CD14-positive monocyte (primary cell): Measurements from ENCODE around the gene MAK. TPM values are rescaled to one million over a fixed set of nuclear protein-coding genes. Genes with fewer than 3 reads are reported as not detected.

Source experiments
- DNase-seq, 3 donors: peaks; one replicate each; pipeline ENCODE4 v3.0.0-alpha.2; 2011 to 2022
- H2AFZ ChIP-seq: 2 replicates; pipeline ENCODE4 v1.6.0; 2012; ENCODE audit warnings: mild to moderate bottlenecking, low read depth, low read length, inconsistent platforms; ENCODE audit not compliant: insufficient read depth, poor library complexity, severe bottlenecking
- H3K27ac ChIP-seq, 2 donors: 1 replicate in 1 of 2; 2 replicates in 1 of 2; pipeline ENCODE4 v1.5.1; 2012 to 2013; ENCODE audit warnings: low read length in 2 of 2, control low read depth in 1 of 2, inconsistent platforms in 1 of 2, low read depth in 1 of 2, mild to moderate bottlenecking in 1 of 2
- H3K27me3 ChIP-seq, 2 donors: one replicate each; pipeline versions ENCODE4 v1.6.0 to v1.6.1; 2011 to 2013; ENCODE audit warnings: low read length in 2 of 2; ENCODE audit not compliant: control insufficient read depth in 2 of 2, insufficient read depth in 2 of 2
- H3K36me3 ChIP-seq, 2 donors: replicated peaks in 1 of 2; 1 replicate in 1 of 2; 2 replicates in 1 of 2; pipeline versions ENCODE4 v1.5.1 to v1.6.1; 2012 to 2013; ENCODE audit warnings: low read length in 2 of 2, control low read depth in 1 of 2, inconsistent platforms in 1 of 2, mild to moderate bottlenecking in 1 of 2; ENCODE audit not compliant: insufficient read depth in 2 of 2, control insufficient read depth in 1 of 2
- H3K4me1 ChIP-seq, 2 donors: 1 replicate in 1 of 2; 2 replicates in 1 of 2; pipeline versions ENCODE4 v1.5.1 to v1.6.1; 2012 to 2013; ENCODE audit warnings: low read length in 2 of 2, control low read depth in 1 of 2, inconsistent platforms in 1 of 2, mild to moderate bottlenecking in 1 of 2, moderate library complexity in 1 of 2; ENCODE audit not compliant: insufficient read depth in 2 of 2, control insufficient read depth in 1 of 2
- H3K4me2 ChIP-seq: replicated peaks from 2 replicates; pipeline ENCODE3; 2012; ENCODE audit warnings: low read length, moderate library complexity, mild to moderate bottlenecking; ENCODE audit not compliant: poor library complexity, severe bottlenecking; ENCODE audit errors: extremely low read depth
- H3K4me3 ChIP-seq, 3 experiments: fragments of 200-600 bp in 1 of 3; sonication (generic) in 1 of 3; replicated peaks in 1 of 3; 1 replicate in 2 of 3; 2 replicates in 1 of 3; pipeline ENCODE4 v1.5.1; 2011 to 2013; ENCODE audit warnings: low read length in 3 of 3, mild to moderate bottlenecking in 3 of 3, control low read depth in 2 of 3, low read depth in 2 of 3, inconsistent platforms in 1 of 3, moderate library complexity in 1 of 3
- H3K79me2 ChIP-seq: 2 replicates; pipeline ENCODE4 v1.6.0; 2012; ENCODE audit warnings: mild to moderate bottlenecking, control low read depth, inconsistent platforms, low read length, moderate library complexity; ENCODE audit not compliant: insufficient read depth
- H3K9ac ChIP-seq: 2 replicates; pipeline ENCODE4 v1.6.0; 2017; ENCODE audit warnings: low read length, mild to moderate bottlenecking; ENCODE audit not compliant: insufficient read depth, poor library complexity, severe bottlenecking
- H3K9me3 ChIP-seq, 2 donors: replicated peaks in 1 of 2; 1 replicate in 1 of 2; 2 replicates in 1 of 2; pipeline versions ENCODE4 v1.5.1 to v1.6.1; 2012 to 2013; ENCODE audit warnings: low read length in 2 of 2, control low read depth in 1 of 2; ENCODE audit not compliant: control insufficient read depth in 1 of 2, insufficient read depth in 1 of 2
- H4K20me1 ChIP-seq: 2 replicates; pipeline ENCODE4 v1.6.0; 2012; ENCODE audit warnings: mild to moderate bottlenecking, low read length, control low read depth, moderate library complexity; ENCODE audit not compliant: insufficient read depth
- H3K27ac Mint-ChIP-seq, 7 donors: one replicate each; pipeline ENCODE4 v1.8.0; 2020; ENCODE audit warnings: mild to moderate bottlenecking in 7 of 7, mixed read lengths in 7 of 7, moderate library complexity in 6 of 7, inconsistent platforms in 2 of 7
- H3K27me3 Mint-ChIP-seq, 3 donors: one replicate each; pipeline ENCODE4 v1.8.0; 2021 to 2022; ENCODE audit warnings: low read depth in 3 of 3, mild to moderate bottlenecking in 3 of 3, mixed read lengths in 3 of 3, moderate library complexity in 3 of 3, inconsistent platforms in 1 of 3
- H3K36me3 Mint-ChIP-seq, 2 donors: one replicate each; pipeline ENCODE4 v1.8.0; 2020; ENCODE audit warnings: mixed read lengths in 2 of 2, inconsistent platforms in 1 of 2, mild to moderate bottlenecking in 1 of 2
- H3K4me1 Mint-ChIP-seq: one replicate; pipeline ENCODE4 v1.8.0; 2020; ENCODE audit warnings: mild to moderate bottlenecking, mixed read lengths
- H3K4me3 Mint-ChIP-seq, 2 donors: one replicate each; pipeline ENCODE4 v1.8.0; 2020; ENCODE audit warnings: mild to moderate bottlenecking in 2 of 2, mixed read lengths in 2 of 2, moderate library complexity in 1 of 2
- H3K9me3 Mint-ChIP-seq, 7 donors: one replicate each; pipeline ENCODE4 v1.8.0; 2020 to 2022; ENCODE audit warnings: mixed read lengths in 7 of 7, mild to moderate bottlenecking in 6 of 7, moderate library complexity in 6 of 7, inconsistent platforms in 2 of 7
- WGBS: methylation state at CpG from one replicate; pipeline ENCODE4 v1.1.5; 2013; ENCODE audit warnings: missing lambda C conversion rate; ENCODE audit not compliant: insufficient coverage; 5-methylcytosine and 5-hydroxymethylcytosine counted together
- intact Hi-C, 2 donors: fragments of 100-400 bp; cut with micrococcal nuclease; formaldehyde crosslinking; loops; one replicate each; pipeline versions ENCODE4 v1.15.0 to v1.15.1; 2023
- polyA plus RNA-seq, 3 donors: library from polyadenylated mRNA; depleted of rRNA in 1 of 3; unstranded in 2 of 3; stranded (reverse) in 1 of 3; fragments of 300-500 nt in 2 of 3; fragments of >200 nt in 1 of 3; fragmentation: Illumina TruSeq in 2 of 3; gene quantifications; 1 replicate in 2 of 3; 2 replicates in 1 of 3; pipeline ENCODE4 v1.2.3, GENCODE V29; 2012 to 2021
- TF ChIP-seq, protein P1 (sequence below): fragments of 200-600 bp; IDR thresholded peaks from one replicate; pipeline ENCODE4 v1.8.0; 2022; ENCODE audit warnings: antibody characterized with exemption, mild to moderate bottlenecking

The MAK gene
- polyA plus RNA-seq, 3 donors = 0.68 to 1.4 (median 0.76) TPM

DNA sequence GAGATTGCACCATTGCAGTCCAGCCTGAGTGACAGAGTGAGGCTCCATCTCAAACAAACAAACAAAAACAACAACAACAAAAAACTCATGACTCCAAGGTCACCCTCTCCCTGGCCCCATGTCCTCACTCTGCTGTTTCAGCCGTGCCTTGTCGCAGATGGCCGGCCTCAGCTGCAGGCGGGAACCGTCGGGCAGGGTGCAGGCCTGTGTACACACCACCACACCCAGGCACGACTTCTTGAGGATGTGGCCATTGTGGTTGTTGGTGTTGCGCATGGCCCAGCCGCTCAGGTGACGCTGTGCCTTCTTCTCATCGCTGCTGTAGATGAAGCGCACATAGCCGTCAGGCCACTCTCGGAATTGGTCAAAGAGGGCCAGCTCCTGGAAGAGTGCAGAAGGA lies 38.7 kb upstream of the MAK start:
- intact Hi-C loops = no loop called here
- Histone ChIP-seq H3K9me3 (peaks cover 0 to 6% of the 10 kb centered on the region in 2 donors), H4K20me1 (no peaks in the 10 kb centered on the region), H3K9ac (no peak overlapping the region), H3K4me2 (no peak overlapping the region), H3K4me1 (peaks cover 0 to 6% of the 10 kb centered on the region in 2 donors), H3K27me3 (peaks cover 27 to 31% of the 10 kb centered on the region in 2 donors), H3K36me3 (no peaks in the 10 kb centered on the region), H3K79me2 (no peaks in the 10 kb centered on the region), H3K27ac (no peak overlapping the region), H2AFZ (no peak overlapping the region), H3K4me3 (no peak overlapping the region)
- TF ChIP-seq, protein P1, sequence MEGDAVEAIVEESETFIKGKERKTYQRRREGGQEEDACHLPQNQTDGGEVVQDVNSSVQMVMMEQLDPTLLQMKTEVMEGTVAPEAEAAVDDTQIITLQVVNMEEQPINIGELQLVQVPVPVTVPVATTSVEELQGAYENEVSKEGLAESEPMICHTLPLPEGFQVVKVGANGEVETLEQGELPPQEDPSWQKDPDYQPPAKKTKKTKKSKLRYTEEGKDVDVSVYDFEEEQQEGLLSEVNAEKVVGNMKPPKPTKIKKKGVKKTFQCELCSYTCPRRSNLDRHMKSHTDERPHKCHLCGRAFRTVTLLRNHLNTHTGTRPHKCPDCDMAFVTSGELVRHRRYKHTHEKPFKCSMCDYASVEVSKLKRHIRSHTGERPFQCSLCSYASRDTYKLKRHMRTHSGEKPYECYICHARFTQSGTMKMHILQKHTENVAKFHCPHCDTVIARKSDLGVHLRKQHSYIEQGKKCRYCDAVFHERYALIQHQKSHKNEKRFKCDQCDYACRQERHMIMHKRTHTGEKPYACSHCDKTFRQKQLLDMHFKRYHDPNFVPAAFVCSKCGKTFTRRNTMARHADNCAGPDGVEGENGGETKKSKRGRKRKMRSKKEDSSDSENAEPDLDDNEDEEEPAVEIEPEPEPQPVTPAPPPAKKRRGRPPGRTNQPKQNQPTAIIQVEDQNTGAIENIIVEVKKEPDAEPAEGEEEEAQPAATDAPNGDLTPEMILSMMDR = no peak
- Mint-ChIP-seq H3K9me3 (peaks cover 0 to 16% (median 10%) of the 10 kb centered on the region in 7 donors), H3K27ac (no peak overlapping the region), H3K4me1 (peaks cover 6% of the 10 kb centered on the region), H3K27me3 (peaks cover 34 to 53% (median 37%) of the 10 kb centered on the region in 3 donors), H3K4me3 (no peak overlapping the region), H3K36me3 (peaks cover 0 to 2% of the 10 kb centered on the region in 2 donors)
- no peak for DNase-seq
- no CpG with 5 or more reads among the region's 14 CpGs for WGBS

DNA sequence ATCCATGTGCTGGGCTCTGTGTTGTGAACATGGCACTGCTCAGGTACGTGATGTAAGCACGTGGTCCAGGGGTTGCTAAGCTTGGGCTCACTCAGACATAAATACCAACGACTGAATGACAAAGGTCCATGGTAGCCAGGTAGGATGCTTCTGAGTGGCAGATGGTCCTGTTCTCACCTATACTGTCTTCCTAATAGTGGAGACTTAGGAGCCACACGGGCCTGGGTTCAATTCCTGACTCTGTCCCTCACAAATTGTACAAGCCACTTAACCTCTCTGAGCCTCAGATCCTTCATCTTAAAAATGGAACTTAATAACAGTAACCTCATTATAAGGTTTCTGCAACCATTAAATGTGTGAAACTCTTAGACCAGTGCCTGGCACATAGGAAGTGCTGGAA lies 36.7 kb upstream of the MAK start:
- Histone ChIP-seq H3K4me3 (no peak overlapping the region), H3K9me3 (no peaks in the 10 kb centered on the region), H3K27ac (no peak overlapping the region), H2AFZ (no peak overlapping the region), H3K4me1 (no peaks in the 10 kb centered on the region), H3K4me2 (no peak overlapping the region), H3K79me2 (no peaks in the 10 kb centered on the region), H3K27me3 (peaks cover 10 to 11% of the 10 kb centered on the region in 2 donors), H3K36me3 (no peaks in the 10 kb centered on the region), H4K20me1 (no peaks in the 10 kb centered on the region), H3K9ac (no peak overlapping the region)
- Mint-ChIP-seq H3K27me3 (peaks cover 15 to 36% (median 17%) of the 10 kb centered on the region in 3 donors), H3K9me3 (peaks cover 0 to 10% (median 2%) of the 10 kb centered on the region in 7 donors), H3K4me1 (no peaks in the 10 kb centered on the region), H3K4me3 (peak overlapping the region in 1 of 2 donors; percentile 24), H3K27ac (no peak overlapping the region), H3K36me3 (no peaks in the 10 kb centered on the region)
- no peak for DNase-seq
- TF ChIP-seq, protein P1 = no peak
- 100% methylated on average over 3 of the region's 4 CpGs for WGBS
- intact Hi-C loops = no loop called here
